ENCODE measurements around the gene PEAR1. TPM values are rescaled to one million over a fixed set of nuclear protein-coding genes. Genes with fewer than 3 reads are reported as not detected.

Gene PEAR1
- total RNA-seq, 1 donor from 2014 or later: 74.7 TPM

- ATAC-seq (no peak), DNase-seq (ENCODE audit: low spot score) (no peak)
- intact Hi-C loops (cut with DNase I): no loop called here
Measured at GRCh38 chr1:156896490-156897033, 3.0 kb downstream of the PEAR1 start.

DNA sequence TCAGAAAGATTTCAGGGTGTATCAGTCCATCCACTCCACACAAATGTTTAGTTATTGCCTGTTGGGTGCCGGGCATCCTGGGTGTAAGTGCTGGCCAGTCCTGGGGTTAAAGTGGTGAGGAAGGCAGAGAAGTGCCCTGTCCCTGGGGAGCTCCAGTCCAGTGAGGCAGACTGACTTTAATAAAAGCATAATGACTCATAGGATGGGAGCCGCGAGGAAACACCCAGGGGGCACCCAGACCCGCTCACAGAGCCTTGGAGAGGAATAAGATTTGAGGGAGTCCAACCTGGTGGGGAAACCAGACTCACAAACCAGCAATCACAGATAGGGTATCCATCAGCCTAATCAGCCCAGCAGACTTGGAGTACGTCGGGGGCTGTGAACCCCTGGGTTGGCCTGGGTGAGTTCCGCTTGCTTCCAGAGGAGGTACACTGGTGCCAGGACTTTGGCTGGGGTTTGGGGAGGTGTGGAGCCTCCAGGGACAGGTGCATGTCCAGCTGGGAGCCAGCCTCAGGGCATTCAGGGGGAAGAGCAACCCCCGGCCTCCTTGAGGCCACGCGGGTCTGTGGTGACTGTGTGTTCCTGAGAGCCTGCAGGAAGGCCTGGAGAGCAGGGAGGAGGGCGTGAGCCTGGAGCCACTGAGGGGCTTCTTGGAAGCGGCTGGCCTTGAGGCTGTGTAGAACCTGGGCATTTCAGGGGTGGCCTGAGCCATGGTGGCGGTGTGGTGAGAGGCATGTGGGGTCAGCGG, 3.7 kb downstream of the PEAR1 start:
- ATAC-seq (no peak), DNase-seq (ENCODE audit: low spot score) (no peak)
- intact Hi-C loops (cut with DNase I): no loop called here

DNA sequence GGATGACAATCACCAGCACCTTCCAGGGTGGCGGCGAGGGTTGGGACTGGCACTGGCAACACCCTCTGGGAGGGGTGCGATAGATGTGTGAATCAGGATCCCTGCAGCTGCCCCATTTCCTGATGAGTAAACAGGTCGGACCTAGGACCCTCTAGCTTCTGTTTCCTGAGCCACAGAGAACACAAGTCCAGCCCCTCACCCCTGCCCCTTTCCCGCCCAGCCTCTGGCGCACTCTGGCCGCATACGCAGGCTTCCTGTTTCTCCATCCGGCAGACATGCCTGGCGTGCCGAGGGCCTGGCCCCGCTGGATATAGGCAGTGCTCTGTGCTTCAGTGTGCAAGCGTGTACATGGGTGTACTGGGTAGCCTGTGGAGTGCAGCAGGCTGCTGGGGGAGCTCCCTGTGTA, 4.6 kb downstream of the PEAR1 start:
- intact Hi-C loops (cut with DNase I): no loop called here
- DNase-seq (ENCODE audit: low spot score) (no peak), ATAC-seq (peak; percentile 14)

- intact Hi-C loops (cut with DNase I): no loop called here
- ATAC-seq (no peak), DNase-seq (ENCODE audit: low spot score) (no peak)
Measured at GRCh38 chr1:156898971-156899664, 5.6 kb downstream of the PEAR1 start.

- no peak for ATAC-seq
- no peak for DNase-seq (ENCODE audit: low spot score)
- intact Hi-C loops (cut with DNase I): no loop called here
Measured at GRCh38 chr1:156899956-156900718, 6.6 kb downstream of the PEAR1 start.

- DNase-seq (ENCODE audit: low spot score): no peak
- intact Hi-C loops (cut with DNase I): no loop called here
- ATAC-seq: peak; percentile 18
Measured at GRCh38 chr1:156900896-156901589, 7.5 kb downstream of the PEAR1 start.

DNA sequence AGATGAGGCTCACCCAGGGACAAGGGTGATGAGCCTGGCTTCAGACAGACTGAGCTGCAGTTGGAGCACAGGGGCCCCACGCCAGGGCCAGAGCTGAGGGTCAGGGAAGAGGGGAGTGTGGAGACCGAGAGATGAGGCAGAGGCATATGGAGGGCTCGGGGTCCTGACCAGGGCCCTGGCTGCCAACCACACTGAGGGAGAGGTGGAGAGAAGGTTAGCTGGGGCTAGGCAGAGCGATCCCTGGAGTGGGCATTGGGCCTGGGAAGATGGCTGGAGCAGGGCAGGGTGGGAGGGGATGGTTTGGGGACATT, 8.0 kb downstream of the PEAR1 start:
- no peak for ATAC-seq
- DNase-seq (ENCODE audit: low spot score): no peak
- intact Hi-C loops (cut with DNase I): no loop called here

DNA sequence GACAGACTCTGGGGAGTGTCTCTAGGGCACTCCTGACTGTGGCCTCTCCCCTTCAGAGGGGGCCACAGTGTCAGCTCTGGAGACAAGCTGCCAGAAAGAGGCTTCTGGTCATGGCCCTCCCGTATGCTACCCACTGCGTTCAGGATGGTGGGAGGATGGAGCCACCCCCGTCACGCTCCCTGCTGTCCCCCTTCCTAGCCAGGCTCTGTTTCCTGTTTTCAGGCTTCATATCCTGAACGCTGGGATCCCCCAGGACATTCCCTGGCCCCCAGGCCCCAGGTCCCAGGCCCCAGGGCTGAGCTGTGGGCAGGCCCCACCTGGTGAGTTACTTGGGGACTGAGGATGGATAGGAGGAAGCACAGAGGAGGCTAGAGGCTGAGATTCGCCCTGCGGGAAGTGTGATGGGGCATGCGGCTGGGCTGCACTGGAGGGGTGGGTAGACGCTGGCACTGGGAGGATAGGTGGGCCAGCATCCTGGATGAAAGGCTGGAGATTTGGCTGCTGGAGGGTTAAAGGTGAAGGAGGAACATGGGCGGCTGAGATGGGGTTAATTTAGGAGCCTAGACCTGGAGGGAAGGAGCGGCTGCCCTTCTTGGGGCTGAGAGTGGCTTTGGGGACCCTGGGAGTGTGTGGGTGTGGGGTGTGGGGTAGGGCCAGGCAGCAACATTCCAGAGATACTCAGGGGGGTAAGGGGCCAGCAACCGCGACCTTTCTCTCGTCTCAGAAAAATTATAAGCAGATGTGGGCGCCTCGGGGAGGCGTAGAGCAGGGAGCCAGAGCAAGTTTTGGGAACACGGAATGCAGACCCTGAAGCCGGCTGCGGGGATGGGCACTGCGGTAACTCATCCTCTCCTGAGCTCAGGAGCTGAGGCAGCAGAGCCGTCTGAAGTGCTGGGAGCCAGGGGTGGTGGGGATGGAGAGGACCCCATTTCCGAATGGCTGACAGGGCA, 8.7 kb downstream of the PEAR1 start:
- DNase-seq (ENCODE audit: low spot score) (no peak), ATAC-seq (peak; percentile 55)
- intact Hi-C loops (cut with DNase I): no loop called here

GRCh38 chr1:156903328-156904091, 10.0 kb downstream of the PEAR1 start:
- no peak for ATAC-seq
- no peak for DNase-seq (ENCODE audit: low spot score)
- intact Hi-C loops (cut with DNase I): no loop called here

- DNase-seq (ENCODE audit: low spot score) (no peak), ATAC-seq (no peak)
- intact Hi-C loops (cut with DNase I): no loop called here
Measured at GRCh38 chr1:156904187-156904959, 10.9 kb downstream of the PEAR1 start.

- no peak for ATAC-seq
- DNase-seq (ENCODE audit: low spot score): no peak
- intact Hi-C loops (cut with DNase I): no loop called here
Measured at GRCh38 chr1:156905176-156905575, 11.7 kb downstream of the PEAR1 start.

GRCh38 chr1:156905651-156906050, 12.1 kb downstream of the PEAR1 start:
- no peak for ATAC-seq
- no peak for DNase-seq (ENCODE audit: low spot score)
- intact Hi-C loops (cut with DNase I): no loop called here

DNA sequence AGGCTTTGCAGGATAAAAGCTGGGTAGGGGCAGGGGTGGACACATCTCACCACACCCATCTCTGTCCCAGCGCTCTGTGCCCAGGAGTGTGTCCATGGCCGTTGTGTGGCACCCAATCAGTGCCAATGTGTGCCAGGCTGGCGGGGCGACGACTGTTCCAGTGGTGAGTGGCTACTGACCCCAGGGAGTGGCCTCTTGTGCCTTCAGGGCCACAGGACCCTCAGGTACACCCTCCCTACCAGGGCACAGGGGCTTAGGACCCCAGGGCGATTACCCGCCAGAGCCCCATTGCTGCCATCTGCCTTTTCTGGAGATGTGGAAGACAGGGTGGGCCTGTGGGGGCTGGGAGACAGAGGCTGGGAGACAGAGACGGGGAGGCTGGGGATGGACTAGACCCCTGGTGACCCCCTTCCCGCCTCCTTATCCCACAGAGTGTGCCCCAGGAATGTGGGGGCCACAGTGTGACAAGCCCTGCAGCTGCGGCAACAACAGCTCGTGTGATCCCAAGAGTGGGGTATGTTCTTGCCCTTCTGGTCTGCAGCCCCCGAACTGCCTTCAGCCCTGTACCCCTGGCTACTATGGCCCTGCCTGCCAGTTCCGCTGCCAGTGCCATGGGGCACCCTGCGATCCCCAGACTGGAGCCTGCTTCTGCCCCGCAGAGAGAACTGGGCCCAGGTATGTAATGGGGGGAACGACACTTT, 12.8 kb downstream of the PEAR1 start:
- DNase-seq (ENCODE audit: low spot score) (no peak), ATAC-seq (no peak)
- intact Hi-C loops (cut with DNase I): no loop called here

GRCh38 chr1:156908541-156908940, 15.0 kb downstream of the PEAR1 start:
- no peak for ATAC-seq
- DNase-seq (ENCODE audit: low spot score): no peak
- intact Hi-C loops (cut with DNase I): no loop called here

DNA sequence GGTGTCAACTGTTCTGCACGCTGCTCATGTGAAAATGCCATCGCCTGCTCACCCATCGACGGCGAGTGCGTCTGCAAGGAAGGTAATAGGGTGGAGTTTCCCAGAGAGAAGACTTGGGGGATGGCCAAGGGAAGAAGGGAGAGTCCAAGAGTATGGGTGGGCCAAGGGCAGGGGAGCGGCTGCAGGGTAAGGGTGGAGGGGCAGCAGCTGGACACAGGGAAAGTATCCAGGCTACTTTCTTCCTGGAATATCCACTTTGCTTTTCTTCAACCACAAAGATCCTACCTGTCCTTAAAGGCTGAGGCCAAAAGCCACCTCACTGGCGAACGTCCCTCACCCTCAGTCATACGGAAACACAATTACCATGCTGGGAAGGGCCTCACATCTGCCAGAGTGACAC, 15.4 kb downstream of the PEAR1 start:
- no peak for DNase-seq (ENCODE audit: low spot score)
- peak; percentile 43 for ATAC-seq
- intact Hi-C loops (cut with DNase I): no loop called here

DNA sequence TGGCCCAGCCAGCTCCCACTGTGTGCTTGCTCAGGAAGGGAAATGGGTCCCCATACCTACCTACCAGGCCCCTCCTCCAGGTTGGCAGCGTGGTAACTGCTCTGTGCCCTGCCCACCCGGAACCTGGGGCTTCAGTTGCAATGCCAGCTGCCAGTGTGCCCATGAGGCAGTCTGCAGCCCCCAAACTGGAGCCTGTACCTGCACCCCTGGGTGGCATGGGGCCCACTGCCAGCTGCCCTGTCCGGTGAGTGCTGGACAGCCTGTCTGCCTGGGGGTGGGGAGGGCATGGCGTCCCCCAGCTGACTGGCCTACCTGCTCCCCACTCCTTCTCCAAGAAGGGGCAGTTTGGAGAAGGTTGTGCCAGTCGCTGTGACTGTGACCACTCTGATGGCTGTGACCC, 16.2 kb downstream of the PEAR1 start:
- DNase-seq (ENCODE audit: low spot score) (no peak), ATAC-seq (no peak)
- intact Hi-C loops (cut with DNase I): no loop called here

All from sciatic nerve (tissue), 2 donors.